Fibroblast of skin of abdomen (primary cell): ENCODE results near the gene SEMA3C.
"Not testable (repeated sequence)": the region's sequence is repeated elsewhere in the genome, so short reads cannot be mapped to it uniquely, and the experiment has no call there.

ENCODE experiments used
- DNase-seq: peaks from one replicate; pipeline ENCODE4 v3.0.0-alpha.2; 2013

Gene SEMA3C

DNA sequence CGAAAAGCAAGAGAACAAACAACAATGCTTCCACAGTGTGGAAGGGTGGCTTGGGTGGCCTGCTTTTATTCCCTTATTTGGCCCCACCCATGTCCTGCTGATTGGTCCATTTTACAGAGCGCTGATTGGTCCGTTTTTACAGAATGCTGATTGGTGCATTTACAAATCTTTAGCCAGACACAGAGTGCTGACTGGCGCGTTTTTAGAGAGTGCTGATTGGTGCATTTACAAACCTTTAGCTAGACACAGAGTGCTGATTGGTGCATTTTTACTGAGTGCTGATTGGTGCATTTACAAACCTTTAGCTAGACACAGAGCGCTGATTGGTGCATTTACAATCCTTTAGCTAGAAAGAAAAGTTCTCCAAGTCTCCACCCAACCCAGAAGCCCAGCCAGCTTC is 8.1 kb upstream of the SEMA3C start:
- not testable (repeated sequence) for DNase-seq

- no peak for DNase-seq
These were observed 5.2 kb upstream of the SEMA3C start for GRCh38 chr7:80924090-80924489.

GRCh38 chr7:80923211-80923612 is 4.4 kb upstream of the SEMA3C start:
- DNase-seq: no peak

DNA sequence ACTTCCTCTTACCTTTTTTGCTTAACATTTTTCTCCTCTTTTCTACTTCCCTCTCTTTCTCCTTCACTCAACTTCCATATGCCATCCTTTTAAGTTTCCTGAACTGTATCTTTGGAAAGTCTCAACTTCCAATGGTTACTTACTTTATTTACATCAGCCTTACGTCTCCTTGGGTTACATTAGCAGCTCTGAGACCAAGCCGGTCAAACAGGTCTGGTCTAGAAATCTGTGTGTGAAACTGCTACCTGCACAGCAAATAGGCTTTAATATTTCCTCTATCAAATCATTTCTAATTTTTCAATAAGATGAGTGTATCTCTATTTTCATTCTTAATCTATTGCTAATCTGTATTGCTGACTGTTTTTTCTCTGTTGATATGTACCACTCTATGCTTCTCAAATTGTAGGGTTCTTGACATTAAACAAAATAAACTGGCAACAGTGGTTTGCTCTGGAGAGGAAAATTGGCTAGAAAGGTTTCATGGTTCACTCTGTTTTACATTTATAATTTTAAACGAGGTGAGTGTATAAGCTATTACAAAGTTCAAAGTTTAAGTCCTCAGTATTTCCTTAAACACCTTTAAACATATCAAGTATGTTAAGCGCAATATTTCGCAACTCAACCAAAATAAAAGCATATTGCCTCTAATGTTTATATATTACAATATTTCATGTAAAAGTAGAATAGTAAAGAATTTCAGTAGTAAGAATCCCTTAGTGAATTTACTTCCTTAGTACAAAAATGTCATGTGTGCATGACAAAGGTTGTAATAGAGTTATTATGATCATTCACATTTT is 3.6 kb upstream of the SEMA3C start:
- no peak for DNase-seq

GRCh38 chr7:80921130-80921529 is 2.3 kb upstream of the SEMA3C start:
- peak; percentile 13 for DNase-seq

GRCh38 chr7:80918399-80918798 is 452 bp downstream of the SEMA3C start:
- DNase-seq: no peak

DNA sequence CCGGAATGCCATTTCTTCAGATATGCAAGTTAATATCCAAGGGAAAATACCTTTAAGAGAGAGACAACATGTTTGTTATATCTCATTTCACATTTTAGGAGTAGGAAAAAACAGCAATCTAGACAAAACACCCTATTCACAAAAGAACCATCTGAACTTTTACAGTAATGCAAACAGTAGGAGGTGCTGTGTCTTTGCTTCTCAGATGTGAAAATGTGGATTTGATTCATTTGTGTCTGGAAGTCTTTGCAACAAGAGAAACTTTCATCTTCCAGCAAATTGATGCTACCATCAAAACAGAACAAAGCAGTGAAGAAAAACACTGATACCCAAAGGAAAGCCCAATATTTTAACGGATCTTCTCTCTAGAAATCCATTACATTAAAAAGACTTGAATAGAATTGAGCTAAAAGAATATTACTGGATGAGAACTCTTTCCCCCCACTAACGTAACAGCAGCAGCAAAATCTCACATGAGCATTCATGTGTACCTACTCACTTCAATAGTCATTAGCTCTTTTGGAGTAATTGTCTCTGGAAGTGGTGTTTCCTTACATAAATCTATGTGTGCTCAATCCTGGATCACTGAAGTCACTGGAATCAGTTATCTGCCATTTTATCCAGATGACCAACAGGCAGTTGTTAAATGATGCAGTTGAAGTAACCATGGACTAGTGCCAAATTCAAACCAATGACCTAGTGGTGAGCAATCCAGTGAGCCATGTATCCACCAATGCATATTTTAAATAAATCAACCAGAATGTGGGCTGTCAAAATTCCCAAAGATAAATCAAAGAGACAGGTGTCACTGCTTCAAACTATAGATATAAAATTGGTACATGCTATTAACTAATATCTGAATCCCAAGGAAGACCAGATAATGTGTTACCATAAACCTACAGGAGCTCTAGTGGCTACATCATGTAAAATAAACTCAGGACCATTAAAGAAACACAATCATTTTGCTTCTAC is 1.8 kb downstream of the SEMA3C start:
- peak; percentile 71 for DNase-seq

GRCh38 chr7:80910228-80910627 is 8.6 kb downstream of the SEMA3C start:
- no peak for DNase-seq

- DNase-seq: no peak
These were observed 10.5 kb downstream of the SEMA3C start for GRCh38 chr7:80908360-80908797.

DNA sequence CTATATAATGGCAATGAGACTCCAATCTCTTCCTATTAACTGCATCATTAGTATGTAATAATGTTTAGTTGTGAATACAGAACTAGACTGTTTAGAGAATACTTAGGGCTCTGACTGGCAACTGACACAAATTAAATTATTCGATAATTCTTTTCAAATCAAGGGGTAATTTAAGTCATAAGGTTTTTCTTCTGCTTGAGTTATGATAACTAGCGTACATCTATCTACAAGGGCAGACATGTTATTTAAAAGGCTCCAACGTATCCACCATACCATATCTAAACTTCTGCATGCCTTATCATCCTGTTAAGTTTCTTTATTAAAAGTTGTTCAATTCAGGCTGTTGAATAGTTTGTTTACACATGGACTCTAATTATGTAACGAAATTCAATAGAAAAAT is 11.2 kb downstream of the SEMA3C start:
- no peak for DNase-seq

DNA sequence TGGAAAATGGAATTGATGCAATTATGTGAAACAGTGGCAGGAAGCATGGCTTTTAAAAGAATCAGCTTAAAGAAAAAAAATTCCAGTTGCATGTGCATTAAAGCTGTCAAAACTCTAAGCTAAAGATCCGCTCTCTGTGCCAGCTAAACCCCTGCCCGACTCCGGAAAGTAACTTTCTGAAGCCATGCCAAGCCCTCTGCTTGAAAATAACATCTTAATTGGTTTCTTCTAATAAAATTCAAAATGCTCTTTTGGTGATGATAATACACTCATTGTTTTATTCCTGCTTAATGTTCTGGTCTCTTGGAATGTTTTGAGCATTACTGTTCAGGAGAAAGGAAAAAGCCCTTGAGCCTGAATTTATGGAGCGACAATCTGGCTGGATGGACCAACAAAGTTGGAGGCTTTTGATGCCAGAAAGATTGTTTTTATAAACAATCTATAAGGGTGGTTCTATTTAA is 11.7 kb downstream of the SEMA3C start:
- peak; percentile 57 for DNase-seq

DNA sequence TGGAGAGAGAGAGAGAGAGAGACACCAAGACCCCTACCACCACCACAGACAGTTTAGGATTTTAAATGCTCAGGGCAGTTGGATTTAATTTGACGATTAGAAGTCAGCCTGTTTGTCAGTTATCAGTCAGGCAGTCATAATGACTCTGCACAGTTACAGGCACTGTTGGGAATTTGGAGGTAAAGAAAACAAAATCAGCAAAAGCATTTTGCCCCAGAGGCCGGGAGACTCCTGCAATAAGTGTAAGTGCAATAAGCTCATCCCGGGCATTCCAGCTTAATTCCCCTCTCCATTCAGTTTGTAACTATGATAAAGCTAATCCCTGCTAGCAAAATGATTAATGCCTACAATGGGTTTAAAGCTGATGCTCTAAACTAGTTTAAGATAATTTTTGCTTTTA is 13.5 kb downstream of the SEMA3C start:
- DNase-seq: no peak

DNA sequence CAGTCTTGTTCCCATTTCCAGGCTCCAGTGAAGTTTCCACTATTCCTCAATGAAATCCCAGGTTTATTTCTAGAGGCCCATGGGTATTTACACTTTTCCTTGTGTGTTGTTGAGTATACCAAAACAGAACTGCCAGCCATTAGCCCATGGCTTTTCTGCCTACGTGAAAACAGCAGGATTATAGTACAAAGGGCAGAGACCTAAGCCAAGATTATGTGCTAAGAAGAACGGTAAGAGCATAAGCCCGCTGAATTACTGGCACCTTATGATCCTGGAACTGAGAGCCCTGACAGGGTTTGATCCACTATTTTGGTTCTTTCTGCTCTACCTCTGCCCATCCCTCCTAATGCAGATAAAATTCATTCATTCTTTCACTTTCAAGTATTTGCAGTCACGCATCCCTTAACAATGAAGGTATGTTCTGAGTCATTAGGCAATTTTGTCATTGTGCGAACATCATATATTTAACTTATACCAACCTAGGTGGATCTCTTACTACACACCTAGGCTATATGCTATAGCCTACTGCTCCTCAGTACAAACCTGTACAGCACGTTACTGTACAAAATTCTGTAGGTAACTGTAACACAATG is 16.0 kb downstream of the SEMA3C start:
- DNase-seq: no peak

DNA sequence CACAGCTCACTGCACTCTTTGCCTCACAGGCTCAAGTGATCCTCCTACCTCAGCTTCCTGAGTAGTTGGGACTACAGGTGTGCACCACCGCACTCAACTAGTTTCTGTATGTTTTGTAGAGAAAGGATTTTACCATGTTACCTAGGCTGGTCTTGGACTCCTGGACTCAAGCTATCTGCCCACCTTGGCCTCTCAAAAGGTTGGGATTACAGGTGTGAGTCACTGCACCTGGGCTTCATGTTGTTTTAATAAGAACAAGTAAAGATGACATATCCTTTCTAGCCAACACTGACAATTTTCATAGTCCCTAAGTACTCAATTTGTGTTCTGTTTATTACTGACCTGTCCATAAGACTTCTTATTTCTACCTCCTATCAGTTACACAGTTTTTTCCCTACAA is 16.8 kb downstream of the SEMA3C start:
- DNase-seq: no peak

GRCh38 chr7:80900583-80901576 is 18.0 kb downstream of the SEMA3C start:
- peak; percentile 51 for DNase-seq

- DNase-seq: peak; percentile 14
These were observed 21.8 kb downstream of the SEMA3C start for GRCh38 chr7:80896906-80897598.

- peak; percentile 21 for DNase-seq
These were observed 23.8 kb downstream of the SEMA3C start for GRCh38 chr7:80895056-80895455.

- no peak for DNase-seq
These were observed 27.6 kb downstream of the SEMA3C start for GRCh38 chr7:80891259-80891544.

DNA sequence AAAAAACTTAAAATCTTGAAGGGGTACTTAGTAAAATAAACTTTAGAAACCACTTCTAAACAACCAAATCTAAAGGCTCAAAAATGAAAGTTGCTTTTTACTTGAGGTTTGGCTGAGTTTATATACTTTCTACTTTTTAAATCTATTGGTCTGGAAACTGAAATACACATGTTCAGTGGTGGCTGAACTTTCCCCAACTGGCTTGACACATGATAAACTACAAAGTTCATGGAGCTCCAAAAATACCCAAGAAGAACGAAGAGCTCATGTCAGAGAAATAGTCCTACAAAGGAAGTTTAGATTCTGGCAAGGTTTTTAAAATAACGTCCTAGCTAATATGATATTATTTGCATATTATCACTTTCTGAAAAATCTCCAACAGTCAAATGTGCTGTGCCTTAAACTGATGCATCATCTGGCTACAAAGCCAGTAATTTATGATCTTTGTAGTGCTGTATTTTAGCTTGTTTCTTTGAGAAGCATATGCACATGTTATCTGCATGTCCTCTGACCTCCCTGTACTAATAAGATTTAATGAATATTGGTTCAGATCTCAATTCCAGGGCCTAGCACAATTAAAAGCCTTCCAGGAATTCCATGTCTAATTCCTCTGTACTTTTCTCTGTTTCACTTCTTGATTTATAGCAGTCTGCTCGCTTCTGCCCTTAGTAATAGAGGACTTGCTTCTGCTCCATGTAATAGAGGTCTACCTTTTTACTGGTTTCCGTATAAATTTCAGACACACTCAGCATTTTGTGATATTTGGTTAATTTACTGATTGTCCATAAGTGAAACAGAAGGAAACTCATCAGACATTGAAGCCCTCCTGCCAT is 28.2 kb downstream of the SEMA3C start:
- peak; percentile 35 for DNase-seq

- no peak for DNase-seq
These were observed 29.3 kb downstream of the SEMA3C start for GRCh38 chr7:80889525-80889924.
